DOHH2 (cell line): ENCODE results near the gene GGT6.

Experiments
- CTCF ChIP-seq: fragments of 200-600 bp; sonication (generic); IDR thresholded peaks from one replicate; pipeline ENCODE4 v1.5.1; 2014; ENCODE audit warnings: antibody characterized with exemption, mild to moderate bottlenecking, low read depth, low read length; ENCODE audit not compliant: poor library complexity, severe bottlenecking
- EZH2phosphoT487 ChIP-seq: fragments of 200-600 bp; sonication (generic); IDR thresholded peaks from 2 replicates; pipeline ENCODE4 v1.6.1; 2017; ENCODE audit warnings: borderline replicate concordance, mild to moderate bottlenecking, antibody characterized with exemption, low read length, moderate library complexity, mixed read lengths

- TF ChIP-seq CTCF = no peak
- no peak for TF ChIP-seq EZH2phosphoT487
These were observed 19.3 kb upstream of the GGT6 start for GRCh38 chr17:4579678-4580077.
